ENCODE results near the gene FAM3B.

FAM3B gene

GRCh38 chr21:41369105-41369919 is 52.7 kb downstream of the FAM3B start:
- no peak for DNase-seq (ENCODE audit: low spot score)

GRCh38 chr21:41369920-41370839 is 53.6 kb downstream of the FAM3B start:
- DNase-seq (ENCODE audit: low spot score), result no peak

- no peak for DNase-seq (ENCODE audit: low spot score)
Measured at GRCh38 chr21:41370840-41371684, 54.5 kb downstream of the FAM3B start.

- no peak for DNase-seq (ENCODE audit: low spot score)
Measured at GRCh38 chr21:41371685-41372030, 55.1 kb downstream of the FAM3B start.

- no peak for DNase-seq (ENCODE audit: low spot score)
Measured at GRCh38 chr21:41373253-41373652, 56.7 kb downstream of the FAM3B start.

GRCh38 chr21:41373763-41374162 is 57.2 kb downstream of the FAM3B start:
- no peak for DNase-seq (ENCODE audit: low spot score)

- no peak for DNase-seq (ENCODE audit: low spot score)
Measured at GRCh38 chr21:41374177-41374712, 57.6 kb downstream of the FAM3B start.

- no peak for DNase-seq (ENCODE audit: low spot score)
Measured at GRCh38 chr21:41374867-41375533, 58.4 kb downstream of the FAM3B start.

- no peak for DNase-seq (ENCODE audit: low spot score)
Measured at GRCh38 chr21:41375875-41376274, 59.3 kb downstream of the FAM3B start.

GRCh38 chr21:41377715-41378114 is 61.1 kb downstream of the FAM3B start:
- no peak for DNase-seq (ENCODE audit: low spot score)

GRCh38 chr21:41378849-41379248 is 62.2 kb downstream of the FAM3B start:
- no peak for DNase-seq (ENCODE audit: low spot score)

GRCh38 chr21:41379901-41380300 is 63.3 kb downstream of the FAM3B start:
- no peak for DNase-seq (ENCODE audit: low spot score)

- no peak for DNase-seq (ENCODE audit: low spot score)
Measured at GRCh38 chr21:41381731-41382130, 65.1 kb downstream of the FAM3B start.

GRCh38 chr21:41387042-41387819 is 70.6 kb downstream of the FAM3B start:
- DNase-seq (ENCODE audit: low spot score), result no peak

GRCh38 chr21:41387824-41388223 is 71.2 kb downstream of the FAM3B start:
- DNase-seq (ENCODE audit: low spot score), result no peak

- no peak for DNase-seq (ENCODE audit: low spot score)
Measured at GRCh38 chr21:41388259-41388658, 71.7 kb downstream of the FAM3B start.

- no peak for DNase-seq (ENCODE audit: low spot score)
Measured at GRCh38 chr21:41390043-41390639, 73.5 kb downstream of the FAM3B start.

- no peak for DNase-seq (ENCODE audit: low spot score)
Measured at GRCh38 chr21:41393876-41394465, 77.4 kb downstream of the FAM3B start.

- no peak for DNase-seq (ENCODE audit: low spot score)
Measured at GRCh38 chr21:41396558-41397075, 80.0 kb downstream of the FAM3B start.

All from LoVo (cell line).